GM23248 (cell line): Measurements from ENCODE around the gene HOXC5. TPM values are rescaled to one million over a fixed set of nuclear protein-coding genes. Genes with fewer than 3 reads are reported as not detected.
A peak's percentile ranks its signal among the peaks of the same experiment; 100 is the strongest.
"Not testable (repeated sequence)": the region's sequence is repeated elsewhere in the genome, so short reads cannot be mapped to it uniquely, and the experiment has no call there.

Experiments used
- DNase-seq: peaks from one replicate; pipeline ENCODE4 v3.0.0-alpha.2; 2015
- H2AFZ ChIP-seq: fragments of 200-600 bp; sonication (generic); 2 replicates; pipeline ENCODE4 v1.6.1; 2016; ENCODE audit warnings: antibody characterized with exemption
- H3F3A ChIP-seq: fragments of 200-600 bp; sonication (generic); 2 replicates; pipeline ENCODE4 v1.6.1; 2016; ENCODE audit warnings: mild to moderate bottlenecking, antibody characterized with exemption, mixed run types; ENCODE audit not compliant: insufficient read depth
- H3K27ac ChIP-seq: fragments of 200-600 bp; sonication (generic); 2 replicates; pipeline ENCODE4 v1.5.1; 2016; ENCODE audit warnings: mild to moderate bottlenecking
- H3K27me3 ChIP-seq: fragments of 200-600 bp; sonication (generic); replicated peaks from 2 replicates; pipeline ENCODE4 v1.6.1; 2016; ENCODE audit warnings: mild to moderate bottlenecking; ENCODE audit not compliant: insufficient read depth
- H3K36me3 ChIP-seq: fragments of 200-600 bp; sonication (generic); 2 replicates; pipeline ENCODE4 v1.6.1; 2016; ENCODE audit warnings: low read depth, mild to moderate bottlenecking
- H3K4me1 ChIP-seq: fragments of 200-600 bp; sonication (generic); 2 replicates; pipeline ENCODE4 v1.6.1; 2016; ENCODE audit warnings: mild to moderate bottlenecking; ENCODE audit not compliant: insufficient read depth
- H3K4me2 ChIP-seq: fragments of 200-600 bp; sonication (generic); one replicate; pipeline ENCODE4 v1.6.1; 2016; ENCODE audit warnings: mild to moderate bottlenecking; ENCODE audit not compliant: unreplicated experiment
- H3K4me3 ChIP-seq: fragments of 200-600 bp; sonication (generic); 2 replicates; pipeline ENCODE4 v1.5.1; 2016; ENCODE audit warnings: mild to moderate bottlenecking
- H3K79me2 ChIP-seq: fragments of 200-600 bp; sonication (generic); 2 replicates; pipeline ENCODE4 v1.6.1; 2016; ENCODE audit warnings: mild to moderate bottlenecking; ENCODE audit not compliant: insufficient read depth
- H3K9ac ChIP-seq: fragments of 200-600 bp; sonication (generic); 2 replicates; pipeline ENCODE4 v1.6.1; 2016; ENCODE audit warnings: mild to moderate bottlenecking
- H3K9me2 ChIP-seq: fragments of 200-600 bp; sonication (generic); 2 replicates; pipeline ENCODE4 v1.6.1; 2016; ENCODE audit warnings: mixed run types, mild to moderate bottlenecking, moderate library complexity; ENCODE audit not compliant: insufficient read depth
- H3K9me3 ChIP-seq: fragments of 200-600 bp; sonication (generic); one replicate; pipeline ENCODE4 v1.6.1; 2017; ENCODE audit warnings: low read depth
- H4K20me1 ChIP-seq: fragments of 200-600 bp; sonication (generic); 2 replicates; pipeline ENCODE4 v1.6.0; 2016; ENCODE audit not compliant: insufficient read depth
- EZH2 ChIP-seq: fragments of 200-600 bp; sonication (generic); IDR thresholded peaks from 2 replicates; pipeline ENCODE4 v1.6.1; 2018; ENCODE audit warnings: antibody characterized with exemption, mild to moderate bottlenecking; ENCODE audit not compliant: insufficient read depth, poor library complexity, severe bottlenecking
- EZH2phosphoT487 ChIP-seq: fragments of 200-600 bp; sonication (generic); IDR thresholded peaks from 2 replicates; pipeline ENCODE4 v1.6.1; 2018; ENCODE audit warnings: antibody characterized with exemption, moderate library complexity, mild to moderate bottlenecking, low read depth; ENCODE audit not compliant: insufficient read depth
- WGBS, 2 experiments: methylation state at CpG; one replicate each; pipeline ENCODE4 v1.1.6; 2015 to 2017; ENCODE audit warnings: low lambda C conversion rate in 2 of 2, low coverage in 1 of 2; ENCODE audit errors: missing lambda C conversion rate in 2 of 2; 5-methylcytosine and 5-hydroxymethylcytosine counted together
- in situ Hi-C: fragments of 300-500 bp; cut with MboI; formaldehyde crosslinking; loops from 2 replicates; pipeline ENCODE4 v1.15.0; 2020
- polyA plus RNA-seq: library from polyadenylated mRNA; unstranded; fragments of >200 nt; fragmentation: Nextera tagmentation; extraction: Ambion mirVana; gene quantifications from 2 replicates; pipeline ENCODE4 v1.2.1, GENCODE V29; 2016
- total RNA-seq: library from RNA; depleted of rRNA; stranded (reverse); fragments of >200 nt; shearing (Covaris generic); gene quantifications from 2 replicates; pipeline ENCODE4 v1.2.3, GENCODE V29; 2014

HOXC5 gene
- total and polyA plus RNA-seq, 2 experiments from 2014 or later = 0.65 to 1.8 TPM

GRCh38 chr12:54068418-54069070 is 35.7 kb downstream of the HOXC5 start:
- H4K20me1 ChIP-seq = no peaks in the 10 kb centered on the region
- H3K79me2 ChIP-seq = no peaks in the 10 kb centered on the region
- no peak overlapping the region for H3K4me3 ChIP-seq
- no peaks in the 10 kb centered on the region for H3K27me3 ChIP-seq
- no peaks in the 10 kb centered on the region for H3K36me3 ChIP-seq
- peaks cover 23% of the 10 kb centered on the region for H3K4me1 ChIP-seq
- no peak overlapping the region for H2AFZ ChIP-seq
- in situ Hi-C loops = no loop called here
- no peaks in the 10 kb centered on the region for H3K9me3 ChIP-seq
- no peak for TF ChIP-seq EZH2
- no peak for TF ChIP-seq EZH2phosphoT487
- H3K4me2 ChIP-seq = peak overlapping the region; percentile 45
- DNase-seq = peak; percentile 47
- H3K9ac ChIP-seq = no peak overlapping the region
- peaks cover 12% of the 10 kb centered on the region; the same call in 1 of the 2 replicates for H3F3A ChIP-seq
- 73 to 75% methylated on average over 4 of the region's 4 CpGs for WGBS, 2 experiments
- H3K27ac ChIP-seq = no peak overlapping the region
- no peaks in the 10 kb centered on the region for H3K9me2 ChIP-seq

DNA sequence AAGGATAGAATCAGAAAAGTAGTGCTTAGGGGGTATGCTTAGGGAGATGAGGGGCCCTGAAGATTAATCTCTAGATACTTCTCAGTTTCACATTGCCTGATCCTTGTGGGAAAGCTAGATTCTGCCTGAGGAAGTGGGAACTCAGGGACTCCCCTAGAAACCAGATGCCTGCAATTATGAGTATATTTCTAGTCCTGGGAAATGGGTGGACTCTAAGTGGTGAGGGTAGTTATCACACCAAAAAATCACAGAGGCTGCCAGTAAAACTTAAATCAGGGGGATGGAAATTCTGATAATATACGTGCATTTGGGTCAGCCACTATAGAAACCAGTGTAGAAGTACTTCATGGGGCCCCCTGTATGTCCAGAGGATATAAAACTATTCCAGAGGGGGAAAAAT is 39.1 kb downstream of the HOXC5 start:
- Histone ChIP-seq H3K79me2 (no peaks in the 10 kb centered on the region), H3K27ac (no peak overlapping the region), H4K20me1 (no peaks in the 10 kb centered on the region), H3K4me3 (no peak overlapping the region), H3K4me2 (no peak overlapping the region), H2AFZ (no peak overlapping the region), H3K9ac (no peak overlapping the region), H3K36me3 (no peaks in the 10 kb centered on the region), H3K9me3 (no peaks in the 10 kb centered on the region), H3F3A (peaks cover 12% of the 10 kb centered on the region; the same call in 1 of the 2 replicates), H3K4me1 (peaks cover 23% of the 10 kb centered on the region), H3K27me3 (no peaks in the 10 kb centered on the region), H3K9me2 (no peaks in the 10 kb centered on the region)
- in situ Hi-C loops = no loop called here
- WGBS, 2 experiments = 54 to 71% methylated on average over 1 of the region's 1 CpG
- TF ChIP-seq EZH2phosphoT487 = no peak
- no peak for TF ChIP-seq EZH2
- DNase-seq = no peak

DNA sequence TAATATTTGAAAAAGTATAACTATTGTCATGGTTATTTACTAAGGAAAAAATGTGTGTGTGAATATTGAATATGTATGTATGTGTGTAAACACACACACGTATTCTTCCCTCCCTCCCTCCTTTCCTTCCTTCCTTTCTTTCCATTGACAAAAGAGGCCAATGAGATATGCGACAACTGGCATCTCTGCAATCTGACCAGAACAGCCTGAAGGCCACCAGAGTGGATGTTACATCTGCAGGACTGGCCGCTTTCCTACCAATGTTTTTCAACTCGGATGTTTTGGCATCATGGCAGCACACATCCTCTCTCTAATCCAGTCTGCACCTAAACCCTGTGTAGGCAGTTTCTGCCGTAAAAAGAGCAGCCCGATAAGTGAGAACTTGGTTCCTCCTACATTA is 41.5 kb downstream of the HOXC5 start:
- Histone ChIP-seq H3K9me2 (no peaks in the 10 kb centered on the region), H3K4me2 (no peak overlapping the region), H2AFZ (no peak overlapping the region), H3K4me3 (no peak overlapping the region), H3K9me3 (no peaks in the 10 kb centered on the region), H3K27me3 (no peaks in the 10 kb centered on the region), H4K20me1 (no peaks in the 10 kb centered on the region), H3K36me3 (no peaks in the 10 kb centered on the region), H3K79me2 (no peaks in the 10 kb centered on the region), H3K27ac (no peak overlapping the region), H3K9ac (no peak overlapping the region), H3F3A (no peaks in the 10 kb centered on the region), H3K4me1 (peaks cover 8% of the 10 kb centered on the region; the same call in 1 of the 2 replicates)
- DNase-seq = no peak
- in situ Hi-C loops = no loop called here
- WGBS, 2 experiments = 68 to 72% methylated on average over 6 of the region's 6 CpGs
- no peak for TF ChIP-seq EZH2phosphoT487
- no peak for TF ChIP-seq EZH2

DNA sequence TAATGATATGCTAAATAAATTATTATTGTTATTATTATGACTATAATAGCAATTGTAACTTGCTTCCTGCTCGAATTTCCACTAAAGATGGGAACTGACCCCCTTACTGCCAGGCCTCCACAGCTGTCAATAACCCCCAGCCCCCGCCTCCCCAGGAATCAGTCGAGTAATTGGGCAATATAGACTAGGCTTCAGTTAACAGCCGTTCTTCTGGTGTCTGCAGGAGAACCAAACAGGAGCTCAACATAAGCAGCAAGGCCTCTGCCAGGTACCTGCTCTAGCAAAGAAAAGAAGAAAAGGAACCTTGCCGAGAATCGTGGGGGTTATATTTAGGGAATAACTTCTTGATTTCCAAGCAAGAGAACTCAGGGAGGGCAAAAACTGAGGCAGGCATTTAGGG is 42.6 kb downstream of the HOXC5 start:
- H2AFZ ChIP-seq = no peak overlapping the region
- 55 to 56% methylated on average over 6 of the region's 6 CpGs for WGBS, 2 experiments
- H3K9me3 ChIP-seq = no peaks in the 10 kb centered on the region
- H3K27me3 ChIP-seq = no peaks in the 10 kb centered on the region
- TF ChIP-seq EZH2 (no peak), EZH2phosphoT487 (no peak)
- no peak overlapping the region for H3K9ac ChIP-seq
- H3K4me2 ChIP-seq = no peak overlapping the region
- in situ Hi-C loops = no loop called here
- H3K79me2 ChIP-seq = no peaks in the 10 kb centered on the region
- no peaks in the 10 kb centered on the region for H3F3A ChIP-seq
- H3K4me3 ChIP-seq = no peak overlapping the region
- H3K4me1 ChIP-seq = peaks cover 8% of the 10 kb centered on the region; the same call in 1 of the 2 replicates
- H4K20me1 ChIP-seq = no peaks in the 10 kb centered on the region
- DNase-seq = no peak
- H3K36me3 ChIP-seq = no peaks in the 10 kb centered on the region
- no peaks in the 10 kb centered on the region for H3K9me2 ChIP-seq
- H3K27ac ChIP-seq = no peak overlapping the region

DNA sequence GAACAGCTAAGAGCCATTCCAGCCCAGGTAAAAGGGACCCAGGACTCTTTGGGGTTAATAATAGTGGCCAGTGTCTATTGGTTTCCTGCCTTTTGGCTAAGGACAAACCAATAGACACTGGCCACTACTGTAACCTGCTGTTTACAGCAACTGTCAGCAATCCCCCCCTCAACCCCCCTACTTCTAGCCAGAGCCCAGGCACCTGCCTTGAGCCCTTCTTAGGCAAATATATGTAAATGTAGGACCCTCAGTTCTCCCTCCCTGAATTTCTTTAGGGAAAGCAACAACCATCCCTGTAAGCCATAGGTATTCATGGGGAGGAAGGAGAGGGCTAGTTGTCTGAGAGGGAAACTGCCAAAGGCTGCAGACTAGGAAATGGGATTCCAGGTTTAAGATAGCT is 43.1 kb downstream of the HOXC5 start:
- Histone ChIP-seq H3K9me3 (no peaks in the 10 kb centered on the region), H3K27ac (no peak overlapping the region), H3K9me2 (no peaks in the 10 kb centered on the region), H3K4me3 (no peak overlapping the region), H3K4me2 (no peak overlapping the region), H3K27me3 (no peaks in the 10 kb centered on the region), H2AFZ (no peak overlapping the region), H3K4me1 (peaks cover 8% of the 10 kb centered on the region; the same call in 1 of the 2 replicates), H4K20me1 (no peaks in the 10 kb centered on the region), H3K36me3 (no peaks in the 10 kb centered on the region), H3K79me2 (no peaks in the 10 kb centered on the region), H3F3A (no peaks in the 10 kb centered on the region), H3K9ac (no peak overlapping the region)
- TF ChIP-seq EZH2phosphoT487 = no peak
- no peak for TF ChIP-seq EZH2
- in situ Hi-C loops = no loop called here
- DNase-seq = no peak

DNA sequence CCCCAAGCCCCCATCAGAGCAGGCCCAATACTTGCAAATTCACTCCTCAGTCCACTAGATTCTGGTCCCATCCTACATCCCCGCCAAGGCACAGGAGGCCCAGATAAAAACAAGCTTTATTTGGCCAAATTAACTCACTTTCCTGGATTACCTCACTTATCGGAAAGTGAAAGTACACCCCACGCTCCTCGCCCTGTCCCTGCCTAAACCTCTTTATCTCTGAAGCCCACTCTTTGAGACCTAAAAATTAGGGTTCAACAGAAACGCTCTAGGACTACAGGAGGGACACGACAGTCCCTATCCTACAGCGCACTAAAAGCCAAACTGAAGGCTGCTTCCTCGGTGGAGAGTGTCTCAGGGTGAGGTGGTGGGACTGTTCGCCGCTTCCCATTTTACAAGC is 45.0 kb downstream of the HOXC5 start:
- H3K27ac ChIP-seq, in situ Hi-C loops: not testable (repeated sequence)

DNA sequence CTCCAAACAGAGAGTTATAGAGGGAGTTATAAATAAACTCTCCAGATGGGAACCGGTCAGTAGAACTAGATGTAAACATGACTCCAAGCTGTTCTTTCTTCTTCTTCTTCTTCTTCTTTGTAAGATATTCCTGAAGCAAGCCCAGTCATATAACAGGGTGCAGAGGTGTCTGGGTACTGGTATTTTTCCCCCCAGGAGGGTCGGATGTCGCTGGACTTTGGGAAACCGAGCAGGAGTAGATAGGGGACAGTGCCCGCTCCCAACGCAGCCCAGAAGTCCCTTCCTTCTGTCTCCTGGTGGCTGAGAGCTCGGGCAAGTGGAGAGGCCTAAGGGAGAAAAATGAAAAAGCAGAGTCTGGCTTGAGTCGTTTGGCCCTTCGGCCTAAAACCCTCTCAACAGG is 46.3 kb downstream of the HOXC5 start:
- DNase-seq, H2AFZ ChIP-seq, H3K9ac ChIP-seq, H3F3A ChIP-seq, in situ Hi-C loops, H3K4me1 ChIP-seq, H3K4me2 ChIP-seq, H3K4me3 ChIP-seq, H3K79me2 ChIP-seq, H3K27ac ChIP-seq, H3K9me2 ChIP-seq, H3K36me3 ChIP-seq, H4K20me1 ChIP-seq, H3K9me3 ChIP-seq, H3K27me3 ChIP-seq: not testable (repeated sequence)
- WGBS, 2 experiments = 79 to 87% methylated on average over 9 of the region's 9 CpGs

More for the DNA sequence above, 45.0 kb downstream of the HOXC5 start:
- H3K9ac ChIP-seq, H3K27me3 ChIP-seq, H2AFZ ChIP-seq, H3K9me3 ChIP-seq, H4K20me1 ChIP-seq, H3K4me1 ChIP-seq, H3K36me3 ChIP-seq, H3K9me2 ChIP-seq, H3F3A ChIP-seq, H3K4me3 ChIP-seq, DNase-seq, H3K4me2 ChIP-seq, H3K79me2 ChIP-seq: not testable (repeated sequence)
- 85 to 89% methylated on average over 10 of the region's 10 CpGs for WGBS, 2 experiments
